HG03520 (cell line): ENCODE measurements around the gene KIF19.

ENCODE experiments used
- ATAC-seq: cut with Tn5 transposase; IDR thresholded peaks from one replicate; pipeline ENCODE4 v1.9.1; 2021; ENCODE audit warnings: mild to moderate bottlenecking, moderate library complexity; ENCODE audit not compliant: unreplicated experiment

Gene KIF19

DNA sequence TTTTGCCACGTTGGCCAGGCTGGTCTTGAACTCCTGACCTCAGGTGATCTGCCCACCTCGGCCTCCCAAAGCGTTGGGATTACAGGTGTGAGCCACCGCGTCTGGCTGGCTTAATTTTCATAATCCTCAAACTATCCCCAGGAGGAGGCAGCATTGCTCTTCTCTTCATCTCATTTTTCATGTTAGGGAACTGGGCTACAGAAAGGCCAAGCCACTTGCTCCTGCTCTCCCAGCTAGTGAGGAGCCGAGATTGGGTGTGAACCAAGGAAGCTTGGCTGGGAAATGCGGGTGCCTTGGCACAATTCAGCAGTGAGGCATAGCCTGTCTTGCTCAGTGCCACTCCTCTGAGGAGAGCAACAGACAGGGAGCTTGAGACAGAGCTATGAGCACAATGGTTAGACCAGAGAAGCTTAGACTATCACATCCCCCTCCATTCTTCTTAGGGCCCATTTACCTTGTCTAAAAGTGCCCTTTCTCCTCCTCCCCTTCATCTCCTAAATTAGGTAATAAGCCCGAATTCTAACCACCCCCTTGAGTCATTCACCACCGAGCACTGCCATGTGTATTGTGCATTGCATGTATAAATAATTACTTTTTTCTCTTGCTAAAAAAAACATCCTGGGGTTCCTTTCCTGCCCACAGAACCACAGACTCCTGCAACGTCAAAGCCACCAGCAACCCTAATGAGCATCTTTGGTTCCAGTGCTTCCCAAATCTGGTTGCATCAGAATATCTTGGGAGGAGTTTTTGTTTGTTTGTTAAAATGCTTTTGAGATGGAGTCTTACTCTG, 20.0 kb upstream of the KIF19 start:
- ATAC-seq: no peak

DNA sequence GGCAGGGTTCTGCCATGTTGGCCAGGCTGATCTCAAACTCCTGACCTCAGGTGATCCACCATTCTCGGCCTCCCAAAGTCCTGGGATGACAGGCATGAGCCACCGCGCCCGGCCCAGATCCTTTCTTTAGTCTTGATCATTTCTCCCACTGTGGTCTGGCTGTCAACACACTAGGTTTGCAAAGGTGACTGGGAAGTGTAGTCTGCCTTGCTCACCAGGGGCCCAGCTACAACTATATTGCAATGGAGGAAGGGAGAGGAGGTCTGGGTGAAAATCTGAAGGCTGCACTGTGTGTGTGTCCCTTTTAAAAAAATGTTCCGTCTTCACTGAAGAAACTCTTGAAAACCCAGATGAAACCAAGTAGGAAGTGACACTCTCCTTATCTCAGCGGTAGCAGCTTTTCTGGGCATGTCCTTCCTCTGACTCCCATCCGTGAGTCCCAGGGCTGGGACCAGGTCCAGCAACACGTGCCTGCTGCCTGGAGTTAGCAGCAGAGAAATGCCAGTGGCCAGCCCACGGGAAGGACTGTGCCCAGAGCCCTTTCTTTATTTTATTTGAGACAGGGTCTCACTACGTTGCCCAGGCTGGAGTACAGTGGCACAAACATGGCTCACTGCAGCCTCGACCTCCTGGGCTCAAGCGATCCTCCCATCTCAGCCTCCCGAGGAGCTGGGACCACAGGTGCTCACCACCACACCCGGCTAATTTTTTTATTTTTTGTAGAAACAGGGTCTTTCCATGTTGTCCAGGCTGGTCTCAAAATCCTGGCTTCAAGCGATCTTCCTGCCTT, 17.8 kb upstream of the KIF19 start:
- no peak for ATAC-seq

DNA sequence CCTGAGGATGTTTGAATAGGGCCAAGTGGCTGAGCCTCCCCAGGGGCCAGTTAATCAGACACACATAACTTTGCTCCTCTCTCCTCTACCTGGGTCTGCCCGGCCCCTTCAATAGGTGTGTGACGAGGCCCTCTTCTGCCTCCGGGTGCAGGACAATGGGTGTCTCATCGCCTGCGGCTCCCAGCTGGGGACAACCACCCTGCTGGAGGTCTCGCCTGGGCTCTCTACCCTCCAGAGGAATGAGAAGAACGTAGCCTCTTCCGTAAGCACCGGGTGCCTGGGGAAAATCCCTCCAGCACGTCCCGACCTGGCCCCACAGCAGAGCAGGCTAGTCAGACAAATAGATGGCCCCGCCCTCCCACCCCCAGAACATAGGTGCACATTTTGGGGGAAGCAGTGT, 16.1 kb upstream of the KIF19 start:
- no peak for ATAC-seq

DNA sequence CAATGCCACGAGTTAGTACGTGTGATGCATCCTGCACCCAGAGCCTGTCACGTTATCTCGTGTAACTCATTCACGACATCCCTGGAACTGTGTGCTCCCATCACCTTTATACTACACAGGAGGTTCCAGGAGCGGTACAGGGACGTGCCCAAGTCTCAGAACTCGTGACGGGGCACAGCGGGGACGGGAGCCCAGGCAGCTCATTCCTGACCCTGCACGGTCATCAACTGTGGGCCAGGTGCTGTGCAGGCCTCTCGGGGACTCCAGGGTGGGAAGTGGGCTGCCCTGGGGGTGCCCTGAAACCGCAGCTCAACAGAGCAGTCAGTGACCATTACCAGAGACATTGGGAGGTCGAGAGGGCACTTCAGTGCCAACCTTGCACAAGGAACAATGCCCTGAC, 11.1 kb upstream of the KIF19 start:
- ATAC-seq: no peak

DNA sequence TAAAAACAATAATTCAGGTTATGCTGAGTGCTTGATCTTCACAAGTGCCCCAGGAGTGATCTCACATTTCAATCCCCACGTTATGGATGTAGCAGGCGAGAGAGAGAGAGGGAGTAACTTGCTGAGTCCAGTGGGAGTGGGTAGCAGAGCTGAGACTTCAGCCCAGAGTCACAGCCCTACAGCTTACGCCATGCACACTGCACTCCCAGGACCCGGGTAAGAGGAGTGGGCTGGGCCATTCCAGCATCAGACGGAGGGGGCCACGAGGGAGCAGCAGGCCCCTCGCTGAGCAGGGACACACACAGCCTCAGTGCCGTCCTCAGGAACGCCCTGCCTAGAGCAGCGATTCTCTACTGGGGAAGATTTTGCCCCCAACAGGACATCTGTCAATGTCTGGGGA, 9.8 kb upstream of the KIF19 start:
- ATAC-seq: no peak

DNA sequence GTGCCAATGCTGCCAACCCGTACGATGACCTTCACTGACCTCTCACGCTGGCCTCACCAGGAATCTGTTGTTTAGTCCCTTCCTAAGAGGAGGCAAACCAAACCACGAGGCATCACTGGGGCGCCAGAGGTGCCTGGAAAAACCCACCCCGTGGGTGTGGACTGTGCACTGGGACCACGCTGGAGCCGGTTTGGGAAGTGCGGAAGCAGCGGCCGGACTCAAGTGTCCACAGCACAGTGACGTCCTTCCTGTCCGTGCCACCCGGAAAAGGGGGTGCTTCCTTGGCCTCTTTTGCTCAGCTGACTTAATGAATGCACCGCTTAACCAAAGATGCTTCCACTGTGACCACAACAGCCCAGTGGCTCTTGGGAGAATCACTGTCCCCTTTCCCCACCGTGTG, 9.0 kb upstream of the KIF19 start:
- no peak for ATAC-seq

DNA sequence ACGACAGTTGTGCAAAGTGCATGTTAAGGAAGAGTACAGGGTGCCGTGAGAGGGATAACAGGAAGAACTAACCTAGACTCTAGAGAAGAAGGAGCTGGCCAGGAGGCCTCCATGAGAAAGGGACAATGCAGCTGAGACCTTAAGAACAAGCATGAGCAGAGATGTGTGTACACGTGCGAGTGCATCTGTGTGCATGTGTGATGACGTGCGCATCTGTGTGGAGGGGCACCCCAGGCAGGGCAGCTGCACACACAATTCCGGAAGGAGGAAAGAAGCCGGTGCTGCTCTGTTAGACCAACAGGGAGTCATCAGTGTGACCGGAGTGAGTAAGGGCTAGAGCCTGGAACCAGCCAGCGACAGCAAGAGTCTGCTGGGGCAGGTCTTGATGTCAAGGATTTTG, 7.6 kb upstream of the KIF19 start:
- no peak for ATAC-seq

DNA sequence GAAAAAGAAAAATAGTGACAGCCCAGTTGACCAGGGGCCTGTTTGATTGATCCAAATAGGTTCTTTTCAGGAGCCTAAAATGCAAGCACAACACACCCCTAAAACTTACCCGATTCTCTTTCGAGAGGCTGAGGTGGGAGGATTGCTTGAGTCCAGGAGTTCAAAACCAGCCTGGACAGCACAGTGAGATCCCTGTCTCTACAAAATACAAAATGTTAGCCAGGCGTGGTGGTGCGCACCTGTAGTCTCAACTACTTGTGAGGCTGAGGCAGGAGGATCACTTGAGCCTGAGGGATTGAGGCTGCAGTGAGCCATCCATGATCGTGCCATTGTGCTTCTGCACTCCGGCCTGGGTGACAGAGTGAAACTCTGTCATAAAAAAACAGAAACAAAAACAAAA, 1.5 kb upstream of the KIF19 start:
- no peak for ATAC-seq

DNA sequence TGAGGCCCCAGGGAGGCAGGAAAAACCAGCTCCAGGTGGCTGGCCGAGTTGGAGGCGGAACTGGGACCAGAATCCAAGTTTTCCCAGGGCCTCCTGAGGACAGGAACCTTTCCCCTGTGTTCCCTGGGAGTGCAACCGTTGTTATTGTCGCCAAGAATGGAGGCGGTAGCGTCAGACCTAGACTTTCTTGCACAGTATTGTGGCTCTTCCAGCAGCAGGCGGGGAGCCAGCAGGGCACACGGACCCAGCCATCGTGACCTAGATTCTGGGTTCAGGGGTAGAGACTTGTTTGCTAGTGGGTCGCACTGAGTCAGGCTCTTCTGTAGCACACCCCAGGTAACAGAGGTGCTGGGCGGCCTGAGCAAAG, 667 bp upstream of the KIF19 start:
- ATAC-seq: no peak

DNA sequence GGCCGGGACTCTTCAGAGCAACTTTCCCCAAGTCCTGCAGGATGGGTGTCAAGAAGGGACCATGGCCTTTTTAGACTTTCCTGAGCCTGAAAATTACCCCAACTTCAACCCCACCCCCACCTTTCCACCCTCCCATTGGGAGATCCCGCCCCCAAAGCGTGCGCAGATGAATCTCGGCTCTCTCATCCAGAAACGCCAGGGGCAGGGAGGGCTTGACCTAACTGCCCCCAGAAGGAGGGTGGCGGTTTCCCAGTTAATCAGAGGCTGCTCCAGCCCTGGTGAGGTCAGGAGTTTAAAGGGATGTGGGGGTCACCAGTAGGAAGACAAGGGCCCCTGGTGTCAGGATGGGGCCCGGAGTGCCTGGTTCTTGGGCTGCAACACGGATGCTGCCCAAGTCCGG, 480 bp downstream of the KIF19 start:
- ATAC-seq: no peak

DNA sequence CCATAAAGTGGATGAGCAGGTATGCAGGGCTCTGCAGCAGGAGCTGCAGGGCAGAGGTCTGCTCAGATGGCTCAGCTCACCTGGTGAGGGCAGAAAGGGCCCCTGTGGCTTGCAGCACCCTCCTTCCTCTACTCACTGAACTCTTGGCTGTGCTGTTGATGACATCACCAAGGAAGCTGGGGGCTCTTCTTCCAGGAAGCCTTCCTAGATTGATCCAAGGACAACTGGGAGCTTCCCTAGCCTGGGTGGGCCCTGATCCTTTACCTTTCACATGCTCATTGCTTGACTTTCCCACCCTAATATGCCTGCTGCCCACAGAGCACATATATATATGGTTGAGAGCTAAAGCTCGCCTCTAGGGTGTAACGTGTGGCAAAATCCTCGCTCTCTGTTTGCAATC, 2.5 kb downstream of the KIF19 start:
- ATAC-seq: no peak

DNA sequence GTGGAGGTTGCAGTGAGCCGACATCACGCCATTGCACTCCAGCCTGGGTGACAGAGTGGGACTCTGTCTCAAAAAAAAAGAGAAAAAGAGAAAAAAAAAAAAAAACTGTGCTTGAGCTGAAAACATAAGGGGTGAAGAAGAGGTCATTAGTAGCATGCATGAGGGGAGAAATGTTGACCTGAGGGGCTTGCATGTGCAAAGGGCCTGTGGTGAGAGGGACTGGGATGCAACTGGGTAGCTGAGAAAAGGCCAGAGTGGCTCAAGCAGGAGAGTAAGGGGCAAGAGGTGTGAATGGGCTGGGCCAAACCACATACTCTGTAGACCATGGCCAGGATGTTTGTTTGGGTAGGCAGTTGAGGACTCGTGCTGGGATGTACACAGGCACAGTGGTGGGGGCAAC, 3.4 kb downstream of the KIF19 start:
- no peak for ATAC-seq

DNA sequence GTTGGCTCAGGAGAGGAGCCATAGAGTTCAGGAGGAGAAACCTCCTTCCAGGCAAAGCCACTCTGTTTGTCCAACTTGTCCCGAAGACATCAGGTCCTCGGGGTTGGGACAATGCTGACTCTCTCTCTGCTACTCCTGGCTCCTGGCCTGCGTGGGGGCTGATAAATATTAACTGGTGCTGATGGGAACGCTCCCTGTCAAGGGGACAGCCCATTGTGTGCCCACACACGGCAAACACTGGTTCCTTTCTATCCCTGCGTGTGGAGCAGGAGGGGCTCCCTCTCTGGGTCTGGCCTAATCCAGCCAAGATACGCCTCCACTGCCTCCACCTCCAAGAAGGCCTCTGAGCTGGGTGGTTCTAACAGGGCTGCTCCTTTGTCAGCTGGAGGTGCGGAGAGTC, 4.4 kb downstream of the KIF19 start:
- no peak for ATAC-seq

DNA sequence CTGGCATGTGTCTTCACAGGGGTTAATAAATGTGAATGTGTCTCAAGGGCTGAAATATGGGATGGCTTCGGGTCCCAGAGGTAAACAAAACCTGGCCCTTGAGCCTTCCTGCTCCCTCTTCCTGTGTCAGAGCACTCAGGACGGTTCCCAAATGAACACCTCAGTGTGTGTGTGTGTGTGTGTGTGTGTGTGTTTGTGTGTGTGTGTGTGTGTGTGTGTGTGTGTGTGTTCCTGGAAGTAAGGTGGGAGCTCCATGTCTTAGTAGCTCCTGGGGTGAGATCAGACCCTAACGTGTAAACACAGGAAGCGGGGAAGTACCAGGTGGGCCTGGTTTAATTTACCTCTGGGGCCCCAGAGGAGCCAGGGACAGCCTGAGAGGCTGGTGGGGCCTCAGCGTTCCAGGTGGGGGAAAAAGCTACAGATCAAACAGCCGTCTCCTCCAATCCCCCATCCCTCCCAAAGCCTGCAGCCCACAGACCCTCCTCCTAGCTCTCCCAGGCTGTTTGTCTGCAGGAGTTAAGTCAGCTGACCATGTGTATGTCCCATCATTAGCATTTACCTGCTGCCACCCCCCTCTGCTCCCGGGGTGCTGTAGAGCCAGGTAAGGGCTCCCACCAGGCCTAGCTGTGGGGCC, 6.1 kb downstream of the KIF19 start:
- ATAC-seq: no peak

DNA sequence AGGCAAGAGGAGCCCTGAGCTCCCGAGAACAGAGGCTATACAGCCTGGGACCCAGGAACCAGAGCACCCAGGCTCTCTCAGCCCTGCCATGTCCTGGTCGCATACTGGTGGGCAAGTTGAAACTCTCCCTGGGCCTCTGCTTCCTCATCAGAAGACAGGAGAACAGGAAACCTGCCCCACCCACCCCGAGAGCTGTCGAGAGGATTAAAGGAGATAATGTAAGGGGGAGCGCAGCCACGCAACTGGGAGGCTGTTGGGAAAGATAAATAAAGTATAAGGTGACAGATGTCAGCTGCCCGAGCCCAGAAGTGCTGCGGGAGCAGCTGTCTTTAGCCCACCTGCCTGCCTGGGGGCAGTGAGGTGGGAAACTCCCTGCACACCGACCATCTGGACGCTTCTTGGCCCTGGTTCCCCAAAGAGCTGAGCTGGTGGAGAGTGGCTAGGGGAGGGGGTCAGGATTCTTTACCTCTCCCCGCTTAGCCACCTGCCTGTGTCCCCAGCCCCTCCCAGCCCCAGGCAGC, 6.8 kb downstream of the KIF19 start:
- no peak for ATAC-seq

DNA sequence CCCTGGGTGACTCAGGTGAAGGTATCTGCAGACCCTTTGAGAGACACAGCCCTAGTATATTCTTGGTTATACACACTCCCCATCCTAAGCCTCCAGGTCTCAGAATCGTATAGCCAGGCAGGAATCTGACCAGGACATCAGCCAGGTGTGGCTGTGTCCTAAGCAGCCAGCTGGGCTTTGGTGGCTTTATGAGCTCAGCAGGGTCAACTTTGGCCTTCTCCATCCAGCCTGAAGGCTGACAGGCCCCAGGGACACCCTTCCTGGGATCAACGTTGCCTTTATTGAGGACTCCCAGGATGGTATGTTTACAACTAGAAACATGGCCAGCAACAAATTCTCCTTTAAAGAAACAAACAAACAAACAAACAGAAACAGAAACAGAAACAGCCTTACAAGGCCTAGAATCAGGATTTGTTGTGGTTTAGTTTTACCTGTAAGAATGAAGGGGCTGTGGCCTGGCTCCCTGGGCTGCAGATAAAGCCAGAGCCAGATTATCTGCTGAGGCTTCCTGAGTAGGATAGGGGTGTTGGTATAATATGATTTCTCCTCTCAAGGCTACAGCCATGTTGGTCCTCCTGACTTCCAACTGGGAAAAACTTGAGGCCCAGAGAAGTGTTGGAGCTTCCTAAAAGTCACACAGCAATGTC, 8.5 kb downstream of the KIF19 start:
- ATAC-seq: no peak

DNA sequence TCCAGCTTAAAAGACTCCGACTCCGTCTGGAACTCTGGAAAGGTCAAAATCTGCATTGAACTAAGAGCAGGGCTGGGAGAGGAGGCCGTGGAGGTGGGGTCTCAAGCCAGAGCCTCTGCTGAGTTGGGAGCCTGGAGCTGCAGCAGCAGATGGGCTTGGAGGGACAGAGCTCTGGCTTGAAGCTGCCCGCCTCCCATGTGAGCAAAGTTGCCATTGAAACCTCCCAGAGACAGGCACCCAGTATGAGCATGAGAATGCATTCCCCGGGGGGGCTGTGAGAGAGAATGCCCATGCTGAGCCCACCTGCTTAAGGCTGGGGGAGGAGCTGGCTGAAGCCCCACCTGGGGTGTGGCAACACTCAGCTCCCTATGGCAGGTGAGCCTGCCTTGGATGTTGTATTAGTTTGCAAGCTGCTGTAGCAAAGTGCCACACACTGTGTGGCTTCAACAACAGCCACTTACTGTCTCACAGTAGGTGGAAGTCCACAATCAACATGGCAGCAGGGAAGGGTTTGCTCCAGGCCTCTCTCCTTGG, 9.6 kb downstream of the KIF19 start:
- ATAC-seq: no peak

DNA sequence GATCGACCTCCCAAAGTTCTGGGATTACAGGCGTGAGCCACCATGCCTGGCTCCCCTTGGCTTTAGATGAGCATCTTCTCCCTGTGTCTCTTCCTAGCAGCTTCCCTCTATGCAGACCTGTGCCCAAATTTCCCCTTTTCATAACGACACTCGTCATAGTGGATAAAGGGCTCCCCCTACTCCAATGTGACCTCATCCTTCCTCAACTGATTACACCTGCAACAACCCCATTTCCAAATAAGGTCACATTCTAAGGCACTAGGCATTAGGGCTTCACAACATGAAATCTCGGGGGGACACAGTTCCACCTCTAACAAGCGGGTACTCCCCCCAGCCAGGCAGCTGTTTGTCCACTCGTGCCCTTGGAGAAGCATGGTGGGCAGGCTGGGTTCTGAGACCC, 10.3 kb downstream of the KIF19 start:
- ATAC-seq: no peak

DNA sequence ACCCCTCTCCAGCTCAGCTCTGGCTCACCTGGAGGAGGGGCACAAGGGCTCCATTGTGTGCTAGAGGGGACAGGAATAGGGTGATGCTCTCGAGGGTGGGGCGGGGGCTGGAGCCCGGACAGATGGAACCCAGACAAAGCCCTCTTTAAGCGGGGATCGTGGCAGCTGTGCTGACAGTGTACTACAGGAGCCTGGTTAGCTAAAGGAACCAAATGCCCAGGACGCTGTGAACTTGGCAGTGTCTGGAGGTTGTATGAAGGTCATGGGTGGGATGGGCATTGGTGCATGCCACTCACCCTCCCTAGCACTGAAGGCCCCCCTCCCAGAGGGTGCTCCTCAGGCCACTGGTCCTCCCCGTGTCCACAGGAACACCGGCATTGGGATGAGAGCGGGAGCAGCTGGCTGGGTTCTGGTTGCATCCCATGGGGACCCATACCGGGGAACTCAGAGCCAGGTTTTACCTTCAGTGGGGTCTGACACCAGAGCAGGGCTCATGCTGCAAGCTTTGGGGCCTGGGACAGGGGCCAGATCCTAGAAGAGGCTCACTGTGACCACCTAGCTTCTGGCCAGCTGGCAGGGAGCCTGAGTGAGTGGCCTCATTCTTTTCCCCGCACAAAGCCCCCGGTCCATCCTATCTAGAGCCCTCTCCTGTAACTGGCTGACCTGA, 11.9 kb downstream of the KIF19 start:
- ATAC-seq: no peak

DNA sequence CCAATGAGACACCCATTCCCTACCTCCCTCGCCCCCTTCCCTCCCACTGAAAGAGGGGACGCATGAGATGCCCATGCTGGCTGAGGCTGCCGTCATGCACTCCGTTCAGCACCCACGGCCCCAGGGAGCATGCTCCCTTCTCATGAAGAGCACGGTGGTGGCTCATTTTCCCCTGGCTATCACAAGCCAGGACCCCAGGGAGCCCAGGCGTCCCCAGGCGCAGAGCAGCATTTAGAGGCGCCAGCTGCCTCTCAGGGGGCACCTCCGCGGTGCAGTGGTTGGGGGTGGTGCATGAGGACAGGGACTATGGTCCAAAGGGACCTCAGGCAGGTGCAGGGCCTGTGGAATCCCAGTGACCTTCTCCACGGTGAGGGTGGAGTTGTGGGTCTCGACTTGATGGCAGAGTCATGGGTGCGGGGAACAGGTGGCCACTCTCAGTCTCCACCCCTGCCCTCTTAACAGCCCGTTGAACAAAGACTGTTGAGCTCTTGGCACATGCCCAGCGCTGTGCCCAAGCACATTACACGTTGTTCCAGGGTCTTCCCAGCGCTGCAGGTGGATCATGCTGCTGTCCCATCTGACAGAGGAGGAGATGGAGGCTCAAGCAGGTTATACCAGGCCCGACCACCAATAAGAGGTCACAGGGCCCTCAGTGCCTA, 13.6 kb downstream of the KIF19 start:
- no peak for ATAC-seq
